Measurements from ENCODE around the gene WFDC1. TPM values are rescaled to one million over a fixed set of nuclear protein-coding genes. Genes with fewer than 3 reads are reported as not detected.
A peak's percentile ranks its signal among the peaks of the same experiment; 100 is the strongest.

WFDC1 gene
- total and polyA plus RNA-seq, 7 donors, result 3.0 to 173 (median 15.3) TPM

- intact Hi-C loops (cut with DNase I), result loop anchor here (10.0 kb wide), 1 partner anchor 531 kb away; no protein-coding TSS in a partner anchor
- 97% methylated on average over 5 of the region's 5 CpGs for WGBS, 2 donors
- Histone ChIP-seq H3K27ac (peak overlapping the region in 3 of 4 donors; percentile 84 to 94 (median 91)), H3K4me1 (peaks cover 0 to 71% (median 52%) of the 10 kb centered on the region in 4 donors), H3K27me3 (no peaks in the 10 kb centered on the region), H3K9me3 (no peaks in the 10 kb centered on the region), H3K4me3 (no peak overlapping the region), H3K36me3 (no peaks in the 10 kb centered on the region)
- TF ChIP-seq POLR2AphosphoS5 (IDR thresholded peaks at IDR 0.05) (no peak), POLR2A (IDR thresholded peaks at IDR 0.05) (no peak), EP300 (IDR thresholded peaks at IDR 0.05) (no peak), CTCF (IDR thresholded peaks at IDR 0.05) (no peak)
- no peak for DNase-seq
Measured at GRCh38 chr16:84293406-84293805, 1.3 kb upstream of the WFDC1 start.

GRCh38 chr16:84294117-84294516, 561 bp upstream of the WFDC1 start:
- no peaks in the 10 kb centered on the region for H3K27me3 ChIP-seq
- no peaks in the 10 kb centered on the region for H3K36me3 ChIP-seq
- peak overlapping the region in 3 of 4 donors; percentile 44 to 56 (median 44) for H3K4me3 ChIP-seq
- H3K27ac ChIP-seq, result peak overlapping the region; percentile 63 to 94 (median 88)
- WGBS, 2 donors, result 35 to 52% methylated on average over 10 of the region's 10 CpGs
- TF ChIP-seq POLR2AphosphoS5 (IDR thresholded peaks at IDR 0.05) (peak in 1 of 4 donors; percentile 45), POLR2A (IDR thresholded peaks at IDR 0.05) (no peak)
- peaks cover 0 to 78% (median 58%) of the 10 kb centered on the region in 4 donors for H3K4me1 ChIP-seq
- intact Hi-C loops (cut with DNase I), result loop anchor here (10.0 kb wide), 1 partner anchor 531 kb away; no protein-coding TSS in a partner anchor
- H3K9me3 ChIP-seq, result no peaks in the 10 kb centered on the region
- no peak for DNase-seq

GRCh38 chr16:84295203-84295860, 654 bp downstream of the WFDC1 start:
- Histone ChIP-seq H3K4me1 (peaks cover 0 to 90% (median 70%) of the 10 kb centered on the region in 4 donors), H3K4me3 (peak overlapping the region; percentile 7 to 56 (median 44)), H3K27me3 (no peaks in the 10 kb centered on the region), H3K9me3 (no peaks in the 10 kb centered on the region), H3K27ac (peak overlapping the region; percentile 63 to 94 (median 88)), H3K36me3 (no peaks in the 10 kb centered on the region)
- intact Hi-C loops (cut with DNase I), result loop anchor here (10.0 kb wide), 1 partner anchor 529 kb away; no protein-coding TSS in a partner anchor
- 53 to 62% methylated on average over 14 of the region's 14 CpGs for WGBS, 2 donors
- TF ChIP-seq CTCF (IDR thresholded peaks at IDR 0.05) (no peak), POLR2AphosphoS5 (IDR thresholded peaks at IDR 0.05) (no peak), EP300 (IDR thresholded peaks at IDR 0.05) (no peak), POLR2A (IDR thresholded peaks at IDR 0.05) (no peak)
- no peak for DNase-seq

GRCh38 chr16:84298376-84298899, 3.8 kb downstream of the WFDC1 start:
- Histone ChIP-seq H3K27me3 (no peaks in the 10 kb centered on the region), H3K9me3 (no peaks in the 10 kb centered on the region), H3K4me3 (peak overlapping the region in 1 of 4 donors; percentile 56), H3K36me3 (no peaks in the 10 kb centered on the region), H3K27ac (peak overlapping the region; percentile 56 to 94 (median 88)), H3K4me1 (peaks cover 0 to 97% (median 87%) of the 10 kb centered on the region in 4 donors)
- TF ChIP-seq CTCF (IDR thresholded peaks at IDR 0.05) (no peak), POLR2A (IDR thresholded peaks at IDR 0.05) (peak in 1 of 2 donors; percentile 41), EP300 (IDR thresholded peaks at IDR 0.05) (peak in 2 of 4 donors; percentile 30 to 34), POLR2AphosphoS5 (IDR thresholded peaks at IDR 0.05) (peak; percentile 30 to 77 (median 70))
- intact Hi-C loops (cut with DNase I), result loop anchor here (10.0 kb wide), 1 partner anchor 526 kb away; no protein-coding TSS in a partner anchor
- WGBS, 2 donors, result 81 to 82% methylated on average over 13 of the region's 13 CpGs
- DNase-seq, result peak; percentile 84

Measured in sigmoid colon (tissue), 7 donors.